Measurements from ENCODE around the gene KRTAP17-1.
"Not testable (repeated sequence)": the region's sequence is repeated elsewhere in the genome, so short reads cannot be mapped to it uniquely, and the experiment has no call there.

The KRTAP17-1 gene

DNA sequence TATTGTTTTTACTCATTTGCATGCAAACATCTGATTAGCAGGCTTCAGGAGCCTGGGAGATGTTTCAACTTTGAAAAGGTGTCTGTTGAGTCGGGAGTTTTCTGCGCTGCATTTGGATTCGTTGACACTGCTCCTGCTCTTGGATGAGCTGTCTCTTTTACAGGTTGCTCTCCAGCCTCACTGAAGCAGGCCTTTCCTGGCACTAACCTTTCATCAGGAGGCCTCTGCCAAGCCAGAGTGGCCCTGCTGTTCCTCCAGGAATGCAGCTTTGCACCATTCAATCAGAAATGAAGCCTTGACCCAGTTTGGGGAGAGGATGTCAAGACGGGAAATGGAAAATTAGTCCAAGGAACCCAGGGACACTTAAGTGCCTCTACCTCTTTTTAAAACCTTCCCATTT is 12.5 kb downstream of the KRTAP17-1 start:
- DNase-seq (ENCODE audit: low read depth in 2 of 2) = no peak

DNA sequence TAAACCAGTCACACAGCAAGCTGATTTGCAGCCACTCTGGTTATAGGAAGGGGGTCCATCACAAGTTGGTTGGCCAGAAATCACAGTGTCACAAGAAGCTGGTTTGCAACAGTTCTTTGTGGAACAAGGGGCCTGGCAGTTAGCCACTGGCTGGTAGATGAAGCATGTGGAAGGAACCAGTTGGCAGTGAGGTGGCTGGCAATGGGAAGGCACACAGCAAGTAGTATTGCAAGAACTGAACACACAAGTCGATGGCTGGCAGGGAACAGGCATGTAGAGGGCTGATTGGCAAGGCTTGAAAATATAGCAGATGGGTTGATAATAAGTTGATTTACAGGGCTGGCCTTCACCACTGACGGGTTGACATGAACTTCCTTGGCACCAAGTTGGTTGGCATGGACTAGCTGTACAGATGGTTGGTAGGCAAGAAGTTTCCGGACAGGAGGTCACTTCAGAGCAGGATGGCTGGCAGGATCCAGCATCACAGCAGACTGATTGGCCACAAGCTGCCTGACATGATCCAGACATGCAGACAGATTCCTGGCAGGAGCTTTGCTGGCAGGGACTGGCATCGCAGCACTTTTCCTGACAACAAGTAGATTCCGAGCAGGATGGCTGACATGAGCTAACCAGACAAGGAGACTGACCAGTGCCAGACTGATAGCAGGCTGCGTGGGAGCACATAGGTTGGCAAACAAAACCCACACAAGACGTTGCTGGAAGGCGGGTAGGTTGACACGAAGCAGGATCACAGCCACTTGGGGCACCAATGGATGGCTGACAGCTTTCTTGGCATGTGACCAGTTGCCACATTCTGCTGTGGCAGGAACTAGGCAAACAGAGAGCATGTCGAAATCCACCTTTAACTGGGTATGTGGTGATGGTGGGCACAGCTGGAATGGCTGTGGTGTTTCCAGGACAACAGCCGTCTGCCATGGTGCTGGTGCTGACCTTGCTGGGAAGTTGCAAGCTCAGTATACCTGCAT is 13.3 kb downstream of the KRTAP17-1 start, which contains the start of gene KRTAP29-1:
Gene KRTAP29-1 (minus strand): TSS at position 936 of the 986 bp plus-strand sequence. CDS start 0 bp downstream, at position 936.
- DNase-seq (ENCODE audit: low read depth in 2 of 2) = no peak

DNA sequence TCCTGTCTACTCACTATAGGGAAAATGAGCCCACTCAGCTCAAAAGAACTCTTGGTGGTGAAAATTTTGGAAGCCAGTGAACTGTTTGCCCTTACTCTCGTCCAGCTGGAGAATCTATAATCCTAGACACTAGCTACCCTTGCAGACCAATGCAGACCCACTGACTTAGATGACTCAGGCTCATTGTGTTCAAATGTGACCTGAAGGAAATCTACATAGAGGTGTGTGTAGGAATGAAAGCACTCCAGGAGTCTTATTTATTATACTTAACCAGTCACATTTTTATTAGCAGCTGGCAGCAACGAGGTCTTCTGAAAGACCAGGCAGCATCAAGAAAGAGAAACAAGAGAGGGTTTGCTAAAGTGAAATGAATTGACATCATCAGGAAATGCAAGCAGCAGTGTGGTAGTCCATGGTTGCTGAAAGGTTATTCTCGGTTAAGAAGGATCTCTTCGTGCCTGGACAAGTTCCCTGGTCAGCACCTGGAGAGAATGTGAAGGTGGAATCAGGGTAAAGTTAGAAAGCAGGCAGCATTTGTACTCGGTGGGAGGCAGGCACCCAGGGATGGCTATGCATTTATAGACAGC is 14.2 kb downstream of the KRTAP17-1 start:
- DNase-seq (ENCODE audit: low read depth in 2 of 2) = no peak

DNA sequence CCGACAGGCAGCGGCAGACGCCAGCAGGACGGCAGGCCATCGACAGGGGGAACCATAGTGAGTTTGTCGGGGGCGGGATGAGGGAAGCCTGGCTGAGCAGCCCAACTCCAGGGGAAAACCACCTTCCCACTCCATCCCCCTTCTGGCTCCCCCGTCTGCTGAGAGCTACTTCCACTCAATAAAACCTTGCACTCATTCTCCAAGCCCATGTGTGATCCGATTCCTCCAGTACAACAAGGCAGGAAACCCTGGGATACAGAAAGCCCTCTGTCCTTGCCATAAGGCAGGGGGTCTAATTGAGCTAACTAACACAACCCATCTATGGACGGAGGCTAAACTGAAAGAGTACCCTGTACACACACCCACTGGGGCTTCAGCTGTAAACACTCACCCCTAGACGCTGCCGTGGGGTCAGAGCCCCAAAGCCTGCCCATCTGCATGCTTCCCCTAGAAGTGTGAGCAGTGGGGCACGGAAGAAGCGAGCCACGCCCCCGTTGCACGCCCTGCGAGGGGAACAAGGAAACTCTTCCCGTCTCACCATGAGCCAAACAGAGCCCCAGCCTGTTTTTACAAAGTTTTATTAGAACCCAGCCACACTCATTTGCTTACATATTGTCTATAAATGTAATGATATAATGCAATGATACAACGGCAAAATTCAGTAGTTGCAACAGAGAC is 16.9 kb downstream of the KRTAP17-1 start:
- DNase-seq (ENCODE audit: low read depth in 2 of 2) = no peak

DNA sequence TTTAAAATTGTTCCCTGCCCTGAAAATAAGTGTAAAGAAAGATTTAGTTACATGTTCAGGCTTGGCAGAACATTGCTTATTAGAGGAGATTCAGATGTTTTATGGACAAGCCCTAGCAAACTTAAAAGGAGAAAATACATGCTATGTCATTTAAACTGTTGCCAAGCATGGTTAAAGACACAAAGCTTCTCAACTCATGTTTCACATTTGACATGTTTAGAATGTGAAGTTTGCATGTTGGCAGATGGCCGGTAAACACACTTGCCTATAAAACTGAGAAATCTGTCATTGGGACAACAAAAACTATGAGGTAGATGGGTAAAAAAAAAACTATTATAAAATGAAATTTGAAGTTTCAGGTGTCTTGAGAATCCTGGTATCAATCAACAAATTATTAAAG is 18.7 kb downstream of the KRTAP17-1 start:
- DNase-seq (ENCODE audit: low read depth in 2 of 2) = no peak

DNA sequence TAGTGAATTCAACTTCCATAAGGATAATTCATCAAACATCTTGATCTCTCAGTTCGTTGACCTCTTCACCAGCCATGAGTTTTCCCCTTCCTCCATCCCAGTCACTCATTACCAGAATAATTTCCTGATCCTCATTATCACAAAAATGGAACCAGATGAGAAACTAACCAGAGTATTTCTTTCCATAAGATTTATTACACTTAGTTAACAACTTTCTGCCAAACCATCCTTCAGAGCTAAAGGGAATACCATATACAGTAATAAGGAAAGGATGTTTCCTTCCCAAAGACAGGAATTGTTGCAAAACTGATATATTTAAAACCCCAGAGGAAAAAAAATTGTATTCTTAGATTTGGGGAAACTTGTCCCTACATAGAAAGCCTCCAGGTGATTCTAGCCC is 21.5 kb downstream of the KRTAP17-1 start:
- no peak for DNase-seq (ENCODE audit: low read depth in 2 of 2)

DNA sequence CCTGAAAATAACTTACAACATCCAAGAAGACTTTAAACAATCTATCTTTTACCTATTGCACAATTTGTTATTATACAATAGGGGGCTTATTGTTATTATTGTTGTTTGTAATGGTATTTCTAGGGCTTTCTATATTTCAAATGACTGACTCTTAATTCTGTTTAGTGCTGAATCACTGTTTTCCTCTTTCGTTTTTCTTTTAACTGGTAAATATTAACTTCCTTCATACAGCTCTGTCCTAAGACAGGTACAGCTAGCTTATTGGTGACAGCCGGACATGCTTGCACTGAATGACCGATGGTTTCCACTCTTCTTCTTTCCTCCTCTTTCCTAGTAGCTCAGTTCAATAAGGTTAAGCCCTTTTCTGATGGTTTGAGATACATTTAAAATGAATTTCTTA is 28.5 kb downstream of the KRTAP17-1 start:
- DNase-seq (ENCODE audit: low read depth in 2 of 2) = no peak

DNA sequence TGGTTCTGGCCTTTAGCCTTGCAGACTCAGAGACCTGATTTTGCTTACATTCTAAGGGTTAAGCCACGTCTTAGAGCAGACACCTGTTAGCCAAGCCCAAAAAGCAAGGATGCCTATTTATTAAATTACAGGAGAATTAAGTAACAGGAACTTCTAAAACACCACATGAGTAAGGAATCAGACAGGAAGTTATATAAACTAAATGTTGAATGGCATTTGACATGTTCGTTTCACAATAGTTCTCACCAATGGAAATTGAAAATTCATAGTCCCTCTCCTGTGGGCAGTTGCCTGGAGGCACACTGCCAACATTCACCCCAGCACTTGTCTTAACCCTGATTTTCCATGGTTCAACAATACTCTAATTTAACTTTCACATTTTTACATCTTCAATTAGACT is 31.0 kb downstream of the KRTAP17-1 start:
- DNase-seq (ENCODE audit: low read depth in 2 of 2) = no peak

DNA sequence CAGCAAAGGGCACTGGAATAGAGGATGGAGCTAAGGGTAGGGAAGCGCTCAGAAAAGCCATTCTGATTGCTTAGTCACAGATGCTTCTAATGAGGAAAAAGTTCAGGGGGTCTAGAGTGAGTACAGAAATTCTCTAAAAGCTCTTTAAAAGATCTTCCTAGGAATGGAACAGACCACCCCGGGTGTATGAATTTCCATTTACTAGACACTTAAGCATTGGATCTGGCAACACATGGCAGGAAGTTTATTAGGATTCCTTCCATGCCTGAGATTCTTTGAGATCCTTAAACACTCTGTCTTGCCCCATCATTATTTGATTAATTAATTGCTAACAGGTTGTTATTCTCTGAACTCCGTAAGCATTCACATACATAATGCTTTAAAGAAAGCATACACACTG is 31.5 kb downstream of the KRTAP17-1 start:
- no peak for DNase-seq (ENCODE audit: low read depth in 2 of 2)

DNA sequence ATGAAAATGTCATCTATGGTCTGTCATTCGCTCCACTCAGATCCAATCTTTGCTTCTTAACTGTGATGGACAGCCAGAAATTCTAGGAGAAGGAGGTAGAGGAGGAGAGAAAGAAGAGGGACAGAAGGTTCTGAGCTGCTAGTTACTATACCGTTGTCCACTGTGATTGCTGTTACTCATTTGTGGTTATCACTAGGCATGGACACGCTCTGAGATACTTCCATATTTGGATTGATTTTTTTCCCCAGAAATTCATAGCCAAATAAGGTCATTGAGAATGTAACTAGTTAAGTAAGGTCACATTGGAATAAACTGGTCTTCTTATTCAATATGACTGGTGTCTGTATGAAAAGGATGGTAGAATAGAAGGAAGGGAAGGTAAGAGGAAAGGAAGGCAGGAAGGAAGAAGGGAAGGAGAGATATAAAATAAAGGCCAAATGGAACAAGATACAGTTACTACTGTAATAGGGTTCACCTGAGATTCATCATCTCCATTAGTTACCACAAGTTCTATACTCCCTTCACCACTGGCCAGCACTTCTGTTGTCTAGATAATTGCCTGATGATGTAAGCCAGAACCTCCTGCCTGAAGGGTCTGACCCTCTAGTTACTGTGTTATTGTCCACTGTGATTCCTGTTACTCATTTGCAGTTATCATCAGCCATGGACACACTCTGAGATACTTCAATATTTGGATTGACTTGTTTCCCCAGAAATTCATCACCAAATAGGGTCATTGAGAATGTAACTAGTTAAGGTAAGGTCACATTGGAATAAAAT is 37.1 kb downstream of the KRTAP17-1 start:
- no peak for DNase-seq (ENCODE audit: low read depth in 2 of 2)

DNA sequence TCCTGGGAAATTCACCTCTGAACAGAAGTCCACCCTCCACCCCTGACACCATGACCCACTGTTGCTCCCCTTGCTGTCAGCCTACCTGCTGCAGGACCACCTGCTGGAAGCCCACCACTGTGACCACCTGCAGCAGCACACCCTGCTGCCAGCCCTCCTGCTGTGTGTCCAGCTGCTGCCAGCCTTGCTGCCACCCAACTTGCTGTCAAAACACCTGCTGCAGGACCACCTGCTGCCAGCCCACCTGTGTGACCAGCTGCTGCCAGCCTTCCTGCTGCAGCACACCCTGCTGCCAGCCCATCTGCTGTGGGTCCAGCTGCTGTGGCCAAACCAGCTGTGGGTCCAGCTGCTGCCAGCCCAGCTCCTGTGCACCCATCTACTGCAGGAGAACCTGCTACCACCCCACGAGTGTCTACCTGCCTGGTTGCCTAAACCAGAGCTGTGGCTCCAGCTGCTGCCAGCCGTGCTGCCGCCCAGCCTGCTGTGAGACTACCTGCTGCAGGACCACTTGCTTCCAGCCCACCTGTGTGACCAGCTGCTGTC is 39.8 kb downstream of the KRTAP17-1 start, which contains the start of gene KRTAP9-7:
Gene KRTAP9-7 (plus strand): TSS at position 51 of the 543 bp plus-strand sequence. CDS start 0 bp downstream, at position 51.
- DNase-seq (ENCODE audit: low read depth in 2 of 2) = not testable (repeated sequence)

DNA sequence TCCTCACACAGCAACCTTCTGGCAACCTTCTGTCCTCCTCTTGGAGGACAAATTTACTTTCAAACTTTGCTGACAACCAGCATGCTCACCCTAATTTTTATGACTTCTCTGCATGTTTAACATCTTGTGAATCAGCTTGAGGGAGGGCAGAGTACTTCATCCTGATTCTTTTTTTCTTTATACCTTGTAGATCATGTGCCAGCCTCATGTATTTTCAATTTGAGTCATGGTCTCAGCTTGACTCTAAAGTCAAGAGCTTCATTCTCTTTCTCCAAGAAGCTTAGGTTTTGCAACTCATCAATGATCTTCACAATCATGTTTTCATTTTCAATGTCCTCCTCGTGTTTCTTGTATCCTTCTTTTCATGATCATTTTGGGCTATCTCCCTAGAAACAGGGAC is 43.7 kb downstream of the KRTAP17-1 start:
- DNase-seq (ENCODE audit: low read depth in 2 of 2) = no peak

DNA sequence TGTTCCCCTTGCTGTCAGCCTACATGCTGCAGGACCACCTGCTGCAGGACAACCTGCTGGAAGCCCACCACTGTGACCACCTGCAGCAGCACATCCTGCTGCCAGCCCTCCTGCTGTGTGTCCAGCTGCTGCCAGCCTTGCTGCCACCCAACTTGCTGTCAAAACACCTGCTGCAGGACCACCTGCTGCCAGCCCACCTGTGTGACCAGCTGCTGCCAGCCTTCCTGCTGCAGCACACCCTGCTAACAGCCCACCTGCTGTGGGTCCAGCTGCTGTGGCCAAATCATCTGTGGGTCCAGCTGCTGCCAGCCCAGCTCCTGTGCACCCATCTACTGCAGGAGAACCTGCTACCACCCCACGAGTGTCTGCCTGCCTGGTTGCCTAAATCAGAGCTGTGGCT is 44.2 kb downstream of the KRTAP17-1 start:
- DNase-seq (ENCODE audit: low read depth in 2 of 2) = not testable (repeated sequence)

DNA sequence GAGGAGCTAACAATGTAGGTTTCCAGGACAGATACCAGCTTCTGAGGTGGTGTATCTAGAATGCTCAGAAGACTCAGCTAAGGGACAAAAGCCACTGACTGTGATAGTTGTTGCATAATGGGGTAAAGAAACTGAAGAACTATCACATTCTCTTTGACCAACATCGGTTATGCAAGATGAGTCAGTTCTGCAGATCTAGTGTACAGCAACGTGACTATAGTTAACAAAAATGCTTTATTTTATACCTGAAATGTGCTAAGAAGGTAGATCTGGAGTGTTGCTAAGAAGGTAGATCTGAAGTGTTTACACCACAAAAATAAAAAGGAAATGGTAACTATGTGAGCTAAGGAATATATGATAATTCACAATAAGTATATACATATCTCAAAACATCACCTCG is 47.8 kb downstream of the KRTAP17-1 start:
- DNase-seq (ENCODE audit: low read depth in 2 of 2) = no peak

DNA sequence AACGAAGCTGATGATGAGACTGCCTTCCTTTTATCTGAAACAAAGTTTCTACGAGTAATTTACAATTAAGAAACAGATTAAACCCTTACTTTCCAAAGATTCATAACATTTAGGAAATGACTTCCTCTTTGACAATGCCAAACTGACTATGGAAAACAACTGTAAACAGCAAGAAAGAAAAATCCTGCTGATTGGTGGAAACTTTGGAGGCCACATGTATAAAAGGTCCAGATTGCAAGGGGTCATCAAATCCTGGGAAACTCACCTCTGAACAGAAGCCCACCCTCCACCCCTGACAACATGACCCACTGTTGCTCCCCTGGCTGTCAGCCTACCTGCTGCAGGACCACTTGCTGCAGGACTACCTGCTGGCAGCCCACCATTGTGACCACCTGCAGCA is 50.4 kb downstream of the KRTAP17-1 start, which contains the start of gene KRTAP9-6:
Gene KRTAP9-6 (plus strand): TSS at position 301 of the 400 bp plus-strand sequence. CDS start 0 bp downstream, at position 301.
- DNase-seq (ENCODE audit: low read depth in 2 of 2) = no peak

Measured in stimulated activated CD4-positive, alpha-beta T cell treated with anti-CD3 and anti-CD28 coated beads, Interleukin-4, amount 100 ng/mL, for 48 hours (primary cell).